ENCODE measurements around the gene PLEKHH2. TPM values are rescaled to one million over a fixed set of nuclear protein-coding genes. Genes with fewer than 3 reads are reported as not detected.

PLEKHH2 gene
- total and polyA plus RNA-seq, 2 of the 13 experiments (the other 11 are each of a cell fraction or from before 2014, with no cell fraction given), result 1.1 to 3.0 TPM

GRCh38 chr2:43593254-43593653 lies 43.8 kb upstream of the PLEKHH2 start:
- no peak overlapping the region for H3K9ac ChIP-seq (ENCODE audit: insufficient read depth, low read depth, low read length)
- no peak overlapping the region for H3K4me3 ChIP-seq (replicated peaks in 1 of 3; ENCODE audit: insufficient read depth in 1 of 3, low read depth in 2 of 3, low read length in 3 of 3)
- ChIA-PET CTCF (ENCODE audit: low intra/inter-chr PET ratio, low total read pairs) (no interaction called here), POLR2A (no interaction called here)
- BruUV-seq (replicated peaks), result no TSS peak
- no peaks in the 10 kb centered on the region for H4K20me1 ChIP-seq (ENCODE audit: insufficient read depth, low read length)
- H3K36me3 ChIP-seq (replicated peaks in 1 of 2; ENCODE audit: control insufficient read depth in 1 of 2, insufficient read depth in 2 of 2, low read length in 2 of 2), result peaks cover 8 to 18% of the 10 kb centered on the region in 2 experiments; a peak in 3 of 5 replicates
- no peak overlapping the region for H3K4me2 ChIP-seq (ENCODE audit: low read depth, low read length)
- WGBS (ENCODE audit: low lambda C conversion rate), result over 99% methylated on average over 3 of the region's 3 CpGs
- H3K9me3 ChIP-seq (ENCODE audit: low read length), result no peaks in the 10 kb centered on the region
- intact Hi-C loops (cut with micrococcal nuclease; ENCODE audit: unreplicated experiment), result no loop called here
- DNase-seq (ENCODE audit: low spot score) (no peak), FAIRE-seq (no peak), ATAC-seq (no peak)
- in situ Hi-C loops (cut with HindIII; ENCODE audit: extremely low pct_ligation_motif_present, low pct_unique_long_range_greater_than_20kb), result no loop called here
- peaks cover 19% of the 10 kb centered on the region for H3K79me2 ChIP-seq (ENCODE audit: insufficient read depth, low read length)
- H3K27me3 ChIP-seq (ENCODE audit: control insufficient read depth in 1 of 2, insufficient read depth in 2 of 2, low read length in 2 of 2), result no peaks in the 10 kb centered on the region; a peak in 1 of 5 replicates
- H2AFZ ChIP-seq (ENCODE audit: low read length), result no peak overlapping the region
- peaks cover 28% of the 10 kb centered on the region for H3K4me1 ChIP-seq (ENCODE audit: insufficient read depth, low read length)
- H3K27ac ChIP-seq (ENCODE audit: extremely low read length, insufficient read depth, low read length), result no peak overlapping the region
- TF ChIP-seq ZNF33A (CRISPR knock-in tag; IDR thresholded peaks at IDR 0.05; ENCODE audit: borderline replicate concordance) (no peak), TCF7 (IDR thresholded peaks at IDR 0.05; ENCODE audit: low read depth) (no peak), ZNF577 (CRISPR knock-in tag; IDR thresholded peaks at IDR 0.05; ENCODE audit: borderline replicate concordance, low read depth) (no peak), THAP9 (CRISPR knock-in tag; IDR thresholded peaks at IDR 0.05; ENCODE audit: borderline replicate concordance) (no peak), ZNF891 (CRISPR knock-in tag; IDR thresholded peaks at IDR 0.05) (no peak), USF2 (IDR thresholded peaks at IDR 0.05; ENCODE audit: low read depth, low read length) (no peak), USF2 (CRISPR knock-in tag; IDR thresholded peaks at IDR 0.05; ENCODE audit: borderline replicate concordance) (no peak), SETDB1 (CRISPR knock-in tag; IDR thresholded peaks at IDR 0.05; ENCODE audit: borderline replicate concordance) (no peak), PRMT3 (CRISPR knock-in tag; IDR thresholded peaks at IDR 0.05; ENCODE audit: borderline replicate concordance, low read depth) (no peak), RXRA (CRISPR knock-in tag; IDR thresholded peaks at IDR 0.05) (no peak), NBN (conservative IDR thresholded peaks at IDR 0.05) (no peak), CCAR2 (optimal IDR thresholded peaks at IDR 0.05; ENCODE audit: low read depth, low read length) (no peak), ZHX1 (CRISPR knock-in tag; IDR thresholded peaks at IDR 0.05; ENCODE audit: low read depth) (no peak), ZBTB34 (CRISPR knock-in tag; IDR thresholded peaks at IDR 0.05) (no peak), PBX2 (CRISPR knock-in tag; IDR thresholded peaks at IDR 0.05) (no peak)
